K562 (cell line): ENCODE measurements around the gene SGK1. TPM values are rescaled to one million over a fixed set of nuclear protein-coding genes. Genes with fewer than 3 reads are reported as not detected.

ENCODE experiments used
- DACH1 ChIP-seq: fragments of 450-650 bp; IDR thresholded peaks from 2 replicates; pipeline ENCODE4 v1.6.1; 2018; ENCODE audit not compliant: partially characterized antibody
- KDM5B ChIP-seq: fragments of 200-600 bp; sonication (generic); IDR thresholded peaks from 2 replicates; pipeline ENCODE4 v1.6.1; 2012; ENCODE audit warnings: low read depth, mild to moderate bottlenecking, moderate library complexity, low read length, control low read depth, inconsistent platforms; ENCODE audit not compliant: insufficient replicate concordance
- MAZ ChIP-seq, 2 experiments: fragments of 450-650 bp in 1 of 2; sonication (generic) in 1 of 2; formaldehyde crosslinking; IDR thresholded peaks in 1 of 2; conservative IDR thresholded peaks in 1 of 2; 2 replicates each; pipeline versions ENCODE4 v1.4.0 to v1.5.0; 2020; ENCODE audit warnings: mild to moderate bottlenecking in 1 of 2, missing genetic modification reagents in 1 of 2
- MBD2 ChIP-seq: sonication (generic); IDR thresholded peaks from 2 replicates; pipeline ENCODE4 v1.6.1; 2016; ENCODE audit warnings: low read depth, borderline replicate concordance
- NONO ChIP-seq, 2 experiments: fragments of 200-400 bp in 1 of 2; fragments of 450-650 bp in 1 of 2; formaldehyde crosslinking in 1 of 2; IDR thresholded peaks; 2 replicates each; pipeline ENCODE4 v1.6.1; 2017; ENCODE audit warnings: low read depth in 2 of 2, mild to moderate bottlenecking in 2 of 2, moderate library complexity in 2 of 2, low read length in 1 of 2
- PCBP1 ChIP-seq: fragments of 200-400 bp; formaldehyde crosslinking; IDR thresholded peaks from 2 replicates; pipeline ENCODE4 v1.6.1; 2018; ENCODE audit warnings: mild to moderate bottlenecking, low read depth, low read length; ENCODE audit not compliant: poor library complexity, severe bottlenecking
- PTRF ChIP-seq: fragments of 450-650 bp; IDR thresholded peaks from 2 replicates; pipeline ENCODE4 v1.6.1; 2016; ENCODE audit warnings: mild to moderate bottlenecking, missing genetic modification characterization, missing compliant biosample characterization
- ZBTB34 ChIP-seq: fragments of 250-450 bp; sonication (Bioruptor Pico); IDR thresholded peaks from 2 replicates; pipeline ENCODE4 v1.8.0; 2021; ENCODE audit warnings: mild to moderate bottlenecking, moderate library complexity
- ZC3H4 ChIP-seq: sonication (generic); formaldehyde crosslinking; IDR thresholded peaks from 2 replicates; pipeline ENCODE4 v1.9.0; 2021; ENCODE audit warnings: missing genetic modification reagents, borderline replicate concordance
- ZKSCAN1 ChIP-seq: fragments of 150-350 bp; IDR thresholded peaks from 2 replicates; pipeline ENCODE4 v1.6.1; 2016; ENCODE audit warnings: low read depth, low read length
- ZNF561 ChIP-seq: fragments of 450-650 bp; formaldehyde crosslinking; conservative IDR thresholded peaks from 2 replicates; pipeline ENCODE4 v1.4.0; 2020; ENCODE audit warnings: mild to moderate bottlenecking, moderate library complexity
- ZNF57 ChIP-seq: fragments of 450-650 bp; formaldehyde crosslinking; IDR thresholded peaks from 2 replicates; pipeline ENCODE4 v1.4.0; 2020; ENCODE audit warnings: mild to moderate bottlenecking, moderate library complexity
- ZNF76 ChIP-seq: fragments of 250-450 bp; sonication (Bioruptor Pico); IDR thresholded peaks from 2 replicates; pipeline ENCODE4 v1.4.0; 2020; ENCODE audit warnings: mild to moderate bottlenecking, moderate library complexity, borderline replicate concordance
- polyA plus RNA-seq, 8 experiments: library from polyadenylated mRNA; depleted of rRNA in 4 of 8; stranded (reverse) in 5 of 8; unstranded in 3 of 8; fragments of >200 nt; fragmentation: Nextera tagmentation in 2 of 8; fragmentation: Illumina TruSeq in 1 of 8; extraction: Ambion mirVana in 2 of 8; extraction: Trizol in 1 of 8; gene quantifications; 2 replicates each; pipeline versions ENCODE4 v1.2.1 to v1.2.3, GENCODE V29; 2011 to 2014; ENCODE audit warnings: inconsistent platforms in 1 of 8, missing spikeins in 1 of 8
- total RNA-seq, 7 experiments: library from RNA; depleted of rRNA in 6 of 7; stranded (reverse); fragments of >200 nt in 6 of 7; fragmentation: Illumina TruSeq in 2 of 7; extraction: Trizol in 2 of 7; gene quantifications; 2 replicates each; pipeline versions ENCODE4 v1.2.1 to v1.2.3, GENCODE V29; 2011 to 2021; ENCODE audit warnings: low replicate concordance in 1 of 7
- TF ChIP-seq, protein P1 (sequence below): sonication (generic); formaldehyde crosslinking; IDR thresholded peaks from 2 replicates; pipeline ENCODE4 v1.8.0; 2023; ENCODE audit warnings: missing genetic modification reagents, mild to moderate bottlenecking, borderline replicate concordance
- TF ChIP-seq, protein P2 (sequence below), 2 experiments: fragments of 450-650 bp; IDR thresholded peaks; 2 replicates each; pipeline ENCODE4 v1.6.1; 2018; ENCODE audit warnings: mild to moderate bottlenecking in 2 of 2, low read depth in 1 of 2; ENCODE audit not compliant: partially characterized antibody in 2 of 2

The SGK1 gene
- total and polyA plus RNA-seq, 9 of the 15 experiments (the other 6 are each of a cell fraction or from before 2014, with no cell fraction given), result 3.5 to 7.2 (median 3.9) TPM

- TF ChIP-seq ZNF561 (CRISPR knock-in tag) (no peak), ZC3H4 (no peak), ZKSCAN1 (no peak), PTRF (no peak), NONO (IDR thresholded peaks at IDR 0.05; ENCODE audit: low read depth in 2 of 2, low read length in 1 of 2) (no peak), ZNF76 (no peak), MBD2 (peak; percentile 60; the same call in 1 of the 2 replicates), DACH1 (no peak), PCBP1 (no peak), KDM5B (no peak), MAZ (CRISPR knock-in tag; conservative IDR thresholded peaks at IDR 0.05 in 1 of 2, IDR thresholded peaks at IDR 0.05 in 1 of 2) (no peak), ZNF57 (CRISPR knock-in tag) (no peak), ZBTB34 (CRISPR knock-in tag) (no peak)
- TF ChIP-seq, protein P1, sequence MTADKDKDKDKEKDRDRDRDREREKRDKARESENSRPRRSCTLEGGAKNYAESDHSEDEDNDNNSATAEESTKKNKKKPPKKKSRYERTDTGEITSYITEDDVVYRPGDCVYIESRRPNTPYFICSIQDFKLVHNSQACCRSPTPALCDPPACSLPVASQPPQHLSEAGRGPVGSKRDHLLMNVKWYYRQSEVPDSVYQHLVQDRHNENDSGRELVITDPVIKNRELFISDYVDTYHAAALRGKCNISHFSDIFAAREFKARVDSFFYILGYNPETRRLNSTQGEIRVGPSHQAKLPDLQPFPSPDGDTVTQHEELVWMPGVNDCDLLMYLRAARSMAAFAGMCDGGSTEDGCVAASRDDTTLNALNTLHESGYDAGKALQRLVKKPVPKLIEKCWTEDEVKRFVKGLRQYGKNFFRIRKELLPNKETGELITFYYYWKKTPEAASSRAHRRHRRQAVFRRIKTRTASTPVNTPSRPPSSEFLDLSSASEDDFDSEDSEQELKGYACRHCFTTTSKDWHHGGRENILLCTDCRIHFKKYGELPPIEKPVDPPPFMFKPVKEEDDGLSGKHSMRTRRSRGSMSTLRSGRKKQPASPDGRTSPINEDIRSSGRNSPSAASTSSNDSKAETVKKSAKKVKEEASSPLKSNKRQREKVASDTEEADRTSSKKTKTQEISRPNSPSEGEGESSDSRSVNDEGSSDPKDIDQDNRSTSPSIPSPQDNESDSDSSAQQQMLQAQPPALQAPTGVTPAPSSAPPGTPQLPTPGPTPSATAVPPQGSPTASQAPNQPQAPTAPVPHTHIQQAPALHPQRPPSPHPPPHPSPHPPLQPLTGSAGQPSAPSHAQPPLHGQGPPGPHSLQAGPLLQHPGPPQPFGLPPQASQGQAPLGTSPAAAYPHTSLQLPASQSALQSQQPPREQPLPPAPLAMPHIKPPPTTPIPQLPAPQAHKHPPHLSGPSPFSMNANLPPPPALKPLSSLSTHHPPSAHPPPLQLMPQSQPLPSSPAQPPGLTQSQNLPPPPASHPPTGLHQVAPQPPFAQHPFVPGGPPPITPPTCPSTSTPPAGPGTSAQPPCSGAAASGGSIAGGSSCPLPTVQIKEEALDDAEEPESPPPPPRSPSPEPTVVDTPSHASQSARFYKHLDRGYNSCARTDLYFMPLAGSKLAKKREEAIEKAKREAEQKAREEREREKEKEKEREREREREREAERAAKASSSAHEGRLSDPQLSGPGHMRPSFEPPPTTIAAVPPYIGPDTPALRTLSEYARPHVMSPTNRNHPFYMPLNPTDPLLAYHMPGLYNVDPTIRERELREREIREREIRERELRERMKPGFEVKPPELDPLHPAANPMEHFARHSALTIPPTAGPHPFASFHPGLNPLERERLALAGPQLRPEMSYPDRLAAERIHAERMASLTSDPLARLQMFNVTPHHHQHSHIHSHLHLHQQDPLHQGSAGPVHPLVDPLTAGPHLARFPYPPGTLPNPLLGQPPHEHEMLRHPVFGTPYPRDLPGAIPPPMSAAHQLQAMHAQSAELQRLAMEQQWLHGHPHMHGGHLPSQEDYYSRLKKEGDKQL, result no peak
- TF ChIP-seq, protein P2, sequence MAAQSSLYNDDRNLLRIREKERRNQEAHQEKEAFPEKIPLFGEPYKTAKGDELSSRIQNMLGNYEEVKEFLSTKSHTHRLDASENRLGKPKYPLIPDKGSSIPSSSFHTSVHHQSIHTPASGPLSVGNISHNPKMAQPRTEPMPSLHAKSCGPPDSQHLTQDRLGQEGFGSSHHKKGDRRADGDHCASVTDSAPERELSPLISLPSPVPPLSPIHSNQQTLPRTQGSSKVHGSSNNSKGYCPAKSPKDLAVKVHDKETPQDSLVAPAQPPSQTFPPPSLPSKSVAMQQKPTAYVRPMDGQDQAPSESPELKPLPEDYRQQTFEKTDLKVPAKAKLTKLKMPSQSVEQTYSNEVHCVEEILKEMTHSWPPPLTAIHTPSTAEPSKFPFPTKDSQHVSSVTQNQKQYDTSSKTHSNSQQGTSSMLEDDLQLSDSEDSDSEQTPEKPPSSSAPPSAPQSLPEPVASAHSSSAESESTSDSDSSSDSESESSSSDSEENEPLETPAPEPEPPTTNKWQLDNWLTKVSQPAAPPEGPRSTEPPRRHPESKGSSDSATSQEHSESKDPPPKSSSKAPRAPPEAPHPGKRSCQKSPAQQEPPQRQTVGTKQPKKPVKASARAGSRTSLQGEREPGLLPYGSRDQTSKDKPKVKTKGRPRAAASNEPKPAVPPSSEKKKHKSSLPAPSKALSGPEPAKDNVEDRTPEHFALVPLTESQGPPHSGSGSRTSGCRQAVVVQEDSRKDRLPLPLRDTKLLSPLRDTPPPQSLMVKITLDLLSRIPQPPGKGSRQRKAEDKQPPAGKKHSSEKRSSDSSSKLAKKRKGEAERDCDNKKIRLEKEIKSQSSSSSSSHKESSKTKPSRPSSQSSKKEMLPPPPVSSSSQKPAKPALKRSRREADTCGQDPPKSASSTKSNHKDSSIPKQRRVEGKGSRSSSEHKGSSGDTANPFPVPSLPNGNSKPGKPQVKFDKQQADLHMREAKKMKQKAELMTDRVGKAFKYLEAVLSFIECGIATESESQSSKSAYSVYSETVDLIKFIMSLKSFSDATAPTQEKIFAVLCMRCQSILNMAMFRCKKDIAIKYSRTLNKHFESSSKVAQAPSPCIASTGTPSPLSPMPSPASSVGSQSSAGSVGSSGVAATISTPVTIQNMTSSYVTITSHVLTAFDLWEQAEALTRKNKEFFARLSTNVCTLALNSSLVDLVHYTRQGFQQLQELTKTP (IDR thresholded peaks at IDR 0.05; ENCODE audit: low read depth in 1 of 2, partially characterized antibody in 2 of 2), result peak; percentile 31 to 61
Measured at GRCh38 chr6:134195164-134195906, 122.6 kb downstream of the SGK1 start (continued).
